Measurements from ENCODE around the gene C12orf75. TPM values are rescaled to one million over a fixed set of nuclear protein-coding genes. Genes with fewer than 3 reads are reported as not detected.
A peak's percentile ranks its signal among the peaks of the same experiment; 100 is the strongest.
"Not testable (repeated sequence)": the region's sequence is repeated elsewhere in the genome, so short reads cannot be mapped to it uniquely, and the experiment has no call there.

C12orf75 gene
- total and polyA plus RNA-seq, 9 donors: 5.4 to 18.5 (median 8.5) TPM

DNA sequence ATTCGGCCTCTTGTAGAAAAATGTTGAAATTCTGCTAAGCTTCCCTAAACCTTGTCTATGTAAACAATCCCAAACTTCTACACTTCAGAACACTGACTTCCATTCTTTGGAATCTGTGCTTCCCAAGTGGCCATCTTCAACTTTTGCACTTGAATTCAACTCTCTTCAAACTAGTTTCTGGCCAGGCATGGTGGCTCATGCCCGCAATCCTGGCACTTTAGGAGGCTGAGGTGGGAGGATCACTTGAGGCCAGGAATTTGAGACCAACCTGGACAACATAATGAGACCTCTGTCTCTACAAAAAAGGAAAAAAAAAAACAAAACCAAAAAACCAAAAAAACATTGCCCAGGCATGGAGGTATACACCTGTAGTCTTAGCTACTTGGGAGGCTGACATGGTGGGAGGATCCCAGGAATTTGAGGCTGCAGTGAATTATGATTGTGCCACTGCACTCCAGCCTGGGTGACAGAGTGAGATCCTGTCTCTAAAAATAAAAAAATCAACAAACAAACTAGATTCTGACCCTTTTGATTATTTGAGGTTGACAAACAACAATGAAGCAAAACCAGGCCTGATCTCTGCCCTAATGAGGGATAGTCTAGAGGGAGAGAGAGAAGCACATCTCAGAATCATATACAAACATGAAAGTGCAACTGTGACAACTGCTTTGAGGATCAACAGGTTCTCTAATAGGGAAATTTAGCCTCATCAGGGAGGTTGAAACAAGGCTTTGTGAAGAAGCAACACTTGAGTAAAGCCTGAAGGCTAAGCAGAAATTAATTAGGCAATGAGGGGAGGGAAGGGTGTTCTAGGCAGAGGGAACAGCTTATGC is 11.6 kb upstream of the C12orf75 start:
- no peak for DNase-seq
- H3K4me3 ChIP-seq (ENCODE audit: low read length): no peak overlapping the region
- H3K9me3 ChIP-seq (replicated peaks; ENCODE audit: control insufficient read depth, low read depth, low read length): no peaks in the 10 kb centered on the region
- H3K36me3 ChIP-seq (ENCODE audit: control insufficient read depth, insufficient read depth, low read length): no peaks in the 10 kb centered on the region
- no peak overlapping the region for H3K27ac ChIP-seq (ENCODE audit: low read length)
- no CpG with 5 or more reads among the region's 2 CpGs for WGBS (ENCODE audit: insufficient coverage)
- H3K4me1 ChIP-seq (ENCODE audit: control insufficient read depth, insufficient read depth, low read length): no peaks in the 10 kb centered on the region
- no peaks in the 10 kb centered on the region for H3K27me3 ChIP-seq (ENCODE audit: control insufficient read depth, insufficient read depth, low read length)

DNA sequence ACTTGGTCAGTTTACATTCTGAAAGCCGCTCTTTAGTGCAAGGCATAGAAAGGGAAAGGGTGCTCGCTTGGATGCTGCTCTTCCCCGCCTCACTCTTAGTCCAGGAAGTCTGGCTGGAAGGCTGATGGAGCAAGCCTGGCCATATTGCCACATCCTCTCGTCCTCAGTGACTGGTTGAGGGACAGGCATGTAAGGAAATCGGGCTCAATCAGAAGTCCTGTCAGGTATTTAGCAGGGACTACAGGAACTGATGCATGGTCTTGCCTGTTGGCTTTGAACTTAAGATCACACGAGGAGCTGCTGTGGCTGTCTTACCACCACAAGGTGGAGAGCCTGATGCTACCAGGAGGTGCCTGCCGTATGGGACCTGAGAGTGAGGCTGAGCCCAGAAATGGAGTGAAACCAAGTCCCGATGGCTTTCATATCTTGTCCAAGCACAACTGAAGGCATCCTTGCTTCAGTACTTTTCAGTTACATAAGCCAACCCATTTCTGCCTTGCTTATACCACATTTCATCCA is 10.7 kb upstream of the C12orf75 start:
- 79% methylated on average over 8 of the region's 8 CpGs for whole genome bisulfite sequencing (ENCODE audit: insufficient coverage)
- Histone ChIP-seq H3K27ac (ENCODE audit: low read length) (no peak overlapping the region), H3K4me1 (ENCODE audit: control insufficient read depth, insufficient read depth, low read length) (no peaks in the 10 kb centered on the region), H3K9me3 (replicated peaks; ENCODE audit: control insufficient read depth, low read depth, low read length) (no peaks in the 10 kb centered on the region), H3K36me3 (ENCODE audit: control insufficient read depth, insufficient read depth, low read length) (no peaks in the 10 kb centered on the region), H3K4me3 (ENCODE audit: low read length) (no peak overlapping the region), H3K27me3 (ENCODE audit: control insufficient read depth, insufficient read depth, low read length) (no peaks in the 10 kb centered on the region)
- DNase-seq: no peak

DNA sequence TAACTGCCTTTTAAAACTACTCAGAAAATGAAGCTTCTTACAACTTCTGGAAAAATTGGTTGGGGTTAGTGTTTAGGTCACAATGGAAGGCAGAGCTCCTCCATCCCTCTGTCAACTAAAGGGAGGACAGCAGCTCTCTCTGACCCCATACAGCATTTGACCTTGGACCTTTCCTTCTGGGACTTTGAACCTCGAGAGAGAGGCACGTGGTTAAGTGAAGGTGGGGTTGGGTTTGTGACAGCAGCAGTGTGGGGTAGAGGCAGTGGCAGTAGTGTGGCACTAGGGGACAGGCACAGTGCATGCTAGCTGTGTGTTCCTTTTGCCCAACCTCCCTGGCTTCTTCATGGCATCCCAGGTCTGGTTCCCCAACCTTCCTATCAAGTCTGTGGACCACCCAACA is 9.4 kb upstream of the C12orf75 start:
- no peak for DNase-seq
- Histone ChIP-seq H3K9me3 (replicated peaks; ENCODE audit: control insufficient read depth, low read depth, low read length) (no peaks in the 10 kb centered on the region), H3K27ac (ENCODE audit: low read length) (no peak overlapping the region), H3K4me1 (ENCODE audit: control insufficient read depth, insufficient read depth, low read length) (no peaks in the 10 kb centered on the region), H3K4me3 (ENCODE audit: low read length) (no peak overlapping the region), H3K27me3 (ENCODE audit: control insufficient read depth, insufficient read depth, low read length) (no peaks in the 10 kb centered on the region), H3K36me3 (ENCODE audit: control insufficient read depth, insufficient read depth, low read length) (no peaks in the 10 kb centered on the region)
- WGBS (ENCODE audit: insufficient coverage): no CpG with 5 or more reads among the region's 2 CpGs

DNA sequence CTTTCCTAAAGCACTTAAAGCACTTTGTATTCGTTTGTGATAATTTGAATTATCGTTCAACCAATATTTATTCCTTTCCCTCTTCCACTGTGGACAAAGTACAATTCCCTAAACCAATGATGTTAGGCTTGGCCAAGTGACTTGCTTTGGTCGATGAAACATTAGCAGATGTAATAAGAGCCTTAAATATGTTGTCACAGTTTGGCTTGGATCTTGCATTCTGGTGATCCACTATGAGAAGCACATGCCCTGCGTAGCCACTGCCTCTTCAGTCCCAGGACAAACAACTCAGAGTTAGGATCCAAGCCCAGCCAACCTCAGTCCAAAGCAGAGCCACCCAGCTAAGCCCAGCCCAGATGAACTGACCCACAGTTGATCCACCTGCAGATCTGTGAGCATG is 8.4 kb upstream of the C12orf75 start:
- DNase-seq: peak; percentile 47
- Histone ChIP-seq H3K4me3 (ENCODE audit: low read length) (no peak overlapping the region), H3K27me3 (ENCODE audit: control insufficient read depth, insufficient read depth, low read length) (no peaks in the 10 kb centered on the region), H3K27ac (ENCODE audit: low read length) (no peak overlapping the region), H3K9me3 (replicated peaks; ENCODE audit: control insufficient read depth, low read depth, low read length) (no peaks in the 10 kb centered on the region), H3K36me3 (ENCODE audit: control insufficient read depth, insufficient read depth, low read length) (no peaks in the 10 kb centered on the region), H3K4me1 (ENCODE audit: control insufficient read depth, insufficient read depth, low read length) (no peaks in the 10 kb centered on the region)
- WGBS (ENCODE audit: insufficient coverage): no CpG with 5 or more reads among the region's 4 CpGs

DNA sequence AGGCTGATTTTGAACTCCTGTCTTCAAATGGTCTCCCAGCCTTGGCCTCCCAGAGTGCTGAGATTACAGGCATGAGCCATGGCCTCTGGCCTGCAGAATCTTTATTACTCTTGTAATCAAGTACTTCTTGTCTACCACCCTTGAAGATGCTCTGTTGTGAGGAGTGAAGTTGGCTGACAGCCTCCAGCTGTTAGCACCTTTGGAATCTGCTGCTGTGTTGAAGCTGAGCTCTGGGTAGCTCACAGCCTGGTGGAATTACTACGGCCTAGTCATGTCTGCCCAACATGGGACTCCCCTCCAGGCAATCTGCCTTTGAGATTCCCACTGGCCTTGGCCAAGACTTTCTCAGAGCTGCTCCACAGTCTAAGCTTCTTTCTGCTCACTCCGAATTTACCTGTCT is 5.8 kb upstream of the C12orf75 start:
- H3K4me3 ChIP-seq (ENCODE audit: low read length): no peak overlapping the region
- DNase-seq: no peak
- WGBS (ENCODE audit: insufficient coverage): 62% methylated on average over 2 of the region's 2 CpGs
- no peaks in the 10 kb centered on the region for H3K4me1 ChIP-seq (ENCODE audit: control insufficient read depth, insufficient read depth, low read length)
- H3K27ac ChIP-seq (ENCODE audit: low read length): no peak overlapping the region
- no peaks in the 10 kb centered on the region for H3K27me3 ChIP-seq (ENCODE audit: control insufficient read depth, insufficient read depth, low read length)
- no peaks in the 10 kb centered on the region for H3K9me3 ChIP-seq (replicated peaks; ENCODE audit: control insufficient read depth, low read depth, low read length)
- no peaks in the 10 kb centered on the region for H3K36me3 ChIP-seq (ENCODE audit: control insufficient read depth, insufficient read depth, low read length)

DNA sequence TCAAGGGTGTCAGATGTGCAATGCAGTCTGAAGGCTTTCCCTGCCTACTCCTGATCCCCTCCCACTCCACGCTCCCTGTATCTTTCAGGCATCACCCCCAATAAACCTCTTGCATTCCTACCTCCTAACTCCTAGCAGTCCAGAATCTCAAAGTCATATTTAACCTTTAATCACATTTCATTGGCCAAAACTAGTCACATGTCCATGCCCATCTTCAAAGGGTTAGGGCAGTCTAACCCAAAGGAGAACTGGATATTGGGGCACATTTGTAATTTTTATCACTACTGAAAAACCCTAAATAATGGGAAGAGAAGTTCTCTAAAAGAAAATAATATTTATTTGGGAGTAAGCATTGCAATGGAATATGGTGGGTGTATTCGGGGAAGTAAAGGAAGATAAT is 5.4 kb upstream of the C12orf75 start:
- WGBS (ENCODE audit: insufficient coverage): 80% methylated on average over 2 of the region's 2 CpGs
- H3K4me1 ChIP-seq (ENCODE audit: control insufficient read depth, insufficient read depth, low read length): peaks cover 4% of the 10 kb centered on the region
- H3K27ac ChIP-seq (ENCODE audit: low read length): no peak overlapping the region
- DNase-seq: no peak
- H3K27me3 ChIP-seq (ENCODE audit: control insufficient read depth, insufficient read depth, low read length): no peaks in the 10 kb centered on the region
- H3K4me3 ChIP-seq (ENCODE audit: low read length): no peak overlapping the region
- no peaks in the 10 kb centered on the region for H3K36me3 ChIP-seq (ENCODE audit: control insufficient read depth, insufficient read depth, low read length)
- H3K9me3 ChIP-seq (replicated peaks; ENCODE audit: control insufficient read depth, low read depth, low read length): no peaks in the 10 kb centered on the region

DNA sequence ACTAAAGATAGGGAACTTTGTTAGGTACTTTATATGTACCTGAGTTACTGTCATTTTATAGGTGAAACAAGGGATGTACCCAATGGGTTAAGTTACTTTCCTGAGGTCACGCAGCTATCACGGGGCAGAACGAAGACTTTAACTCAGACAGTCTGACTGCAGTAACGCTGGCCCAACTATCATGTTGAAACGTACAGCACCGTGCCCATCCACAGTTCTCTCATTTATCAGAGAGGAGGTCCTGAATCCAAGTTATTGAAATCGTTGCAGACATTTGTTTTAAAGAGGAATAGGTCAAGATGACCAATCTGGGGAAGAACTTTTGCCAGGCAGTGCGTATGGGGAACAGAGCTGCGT is 587 bp upstream of the C12orf75 start:
- Histone ChIP-seq H3K36me3 (ENCODE audit: control insufficient read depth, insufficient read depth, low read length) (no peaks in the 10 kb centered on the region), H3K4me3 (ENCODE audit: low read length) (peak overlapping the region; percentile 35), H3K4me1 (ENCODE audit: control insufficient read depth, insufficient read depth, low read length) (peaks cover 9% of the 10 kb centered on the region), H3K9me3 (replicated peaks; ENCODE audit: control insufficient read depth, low read depth, low read length) (no peaks in the 10 kb centered on the region), H3K27ac (ENCODE audit: low read length) (no peak overlapping the region), H3K27me3 (ENCODE audit: control insufficient read depth, insufficient read depth, low read length) (peaks cover 5% of the 10 kb centered on the region)
- 10% methylated on average over 5 of the region's 9 CpGs for WGBS (ENCODE audit: insufficient coverage)
- DNase-seq: no peak

DNA sequence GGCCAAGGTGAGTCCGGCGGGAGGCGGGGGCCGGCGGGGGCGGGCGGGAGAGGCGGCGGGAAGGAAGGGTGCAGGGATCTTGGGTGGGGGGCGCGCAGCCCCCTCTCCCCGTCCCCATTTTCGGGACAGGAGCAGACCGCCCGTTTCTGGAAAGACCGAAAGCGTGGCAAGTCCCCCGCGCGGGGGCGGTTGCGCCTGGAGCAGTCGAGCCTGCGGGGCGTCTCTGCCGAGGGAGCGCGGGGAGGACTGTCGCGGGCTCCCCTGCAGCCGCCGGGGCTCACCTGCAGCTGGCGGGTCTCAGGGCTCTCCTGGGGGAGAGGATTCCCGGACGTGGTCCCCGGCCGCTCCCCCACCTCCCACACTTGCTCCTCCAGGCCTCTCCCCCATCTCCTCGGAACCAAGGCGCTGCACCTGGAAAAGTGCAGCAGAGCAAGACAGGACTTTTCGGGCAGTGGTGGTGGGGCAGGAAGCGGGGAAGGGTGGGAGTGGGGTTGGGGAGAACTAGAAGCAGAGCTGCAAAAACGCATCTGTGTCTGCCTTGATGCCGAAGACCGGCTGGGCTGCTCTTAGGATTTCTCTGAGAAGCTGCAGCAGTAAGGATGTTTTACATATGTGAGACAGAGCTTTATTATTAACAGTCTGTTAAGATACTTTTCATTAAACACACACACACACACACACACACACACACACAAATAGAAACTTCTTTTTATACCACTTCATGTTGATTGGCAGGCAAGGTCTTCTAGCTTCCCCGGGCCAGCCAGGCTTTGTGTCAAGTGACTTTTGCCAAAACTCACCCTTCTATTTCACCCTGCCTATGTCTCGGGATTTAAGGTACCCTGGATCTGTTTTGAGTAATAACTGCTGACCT is 677 bp downstream of the C12orf75 start:
- H3K27ac ChIP-seq (ENCODE audit: low read length): no peak overlapping the region
- WGBS (ENCODE audit: insufficient coverage): under 1% methylated on average over 23 of the region's 46 CpGs
- peaks cover 5% of the 10 kb centered on the region for H3K27me3 ChIP-seq (ENCODE audit: control insufficient read depth, insufficient read depth, low read length)
- H3K4me3 ChIP-seq (ENCODE audit: low read length): peak overlapping the region; percentile 59
- no peaks in the 10 kb centered on the region for H3K36me3 ChIP-seq (ENCODE audit: control insufficient read depth, insufficient read depth, low read length)
- DNase-seq: peak; percentile 49
- H3K9me3 ChIP-seq (replicated peaks; ENCODE audit: control insufficient read depth, low read depth, low read length): no peaks in the 10 kb centered on the region
- peaks cover 9% of the 10 kb centered on the region for H3K4me1 ChIP-seq (ENCODE audit: control insufficient read depth, insufficient read depth, low read length)

DNA sequence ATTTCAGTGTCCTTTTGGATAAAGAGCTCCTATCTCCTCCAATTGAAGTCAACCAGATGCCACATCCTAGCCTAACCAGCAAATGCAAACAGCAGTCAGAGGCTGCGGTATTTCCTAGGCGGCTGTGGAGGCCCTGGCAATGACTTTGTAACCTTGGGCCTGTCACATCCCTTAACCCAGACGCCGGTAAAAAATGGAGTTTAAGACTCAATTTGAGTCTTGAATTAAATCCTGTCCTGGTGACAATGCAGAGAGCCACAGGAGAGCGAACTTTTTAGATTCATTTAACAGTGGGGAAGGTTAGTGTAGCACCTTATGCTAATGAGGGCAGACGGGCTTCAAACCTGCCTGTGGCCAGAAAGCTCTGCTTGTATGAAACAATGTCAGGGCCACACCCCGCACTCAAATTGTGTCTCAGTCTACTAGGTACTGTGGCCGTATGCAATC is 1.3 kb downstream of the C12orf75 start:
- WGBS (ENCODE audit: insufficient coverage): 64% methylated on average over 4 of the region's 8 CpGs
- H3K4me1 ChIP-seq (ENCODE audit: control insufficient read depth, insufficient read depth, low read length): peaks cover 9% of the 10 kb centered on the region
- no peak overlapping the region for H3K27ac ChIP-seq (ENCODE audit: low read length)
- no peak overlapping the region for H3K4me3 ChIP-seq (ENCODE audit: low read length)
- DNase-seq: no peak
- H3K36me3 ChIP-seq (ENCODE audit: control insufficient read depth, insufficient read depth, low read length): no peaks in the 10 kb centered on the region
- H3K27me3 ChIP-seq (ENCODE audit: control insufficient read depth, insufficient read depth, low read length): peaks cover 5% of the 10 kb centered on the region
- no peaks in the 10 kb centered on the region for H3K9me3 ChIP-seq (replicated peaks; ENCODE audit: control insufficient read depth, low read depth, low read length)

DNA sequence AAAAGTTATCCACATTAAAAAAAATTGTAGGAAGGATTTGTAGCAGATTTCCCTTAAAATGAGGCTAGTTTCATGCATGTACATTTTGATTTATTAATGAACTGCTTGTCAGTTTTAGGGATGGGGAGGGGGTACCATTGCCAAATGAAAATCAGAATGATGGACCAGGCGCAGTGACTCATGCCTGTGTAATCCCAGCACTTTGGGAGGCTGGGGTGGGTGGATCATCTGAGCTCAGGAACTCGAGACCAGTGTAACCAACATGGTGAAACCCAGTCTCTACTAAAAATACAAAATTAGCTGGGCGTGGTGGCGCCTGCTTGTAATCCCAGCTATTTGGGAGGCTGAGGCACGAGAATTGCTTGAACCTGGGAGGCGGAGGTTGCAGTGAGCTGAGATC is 1.8 kb downstream of the C12orf75 start:
- H3K4me3 ChIP-seq (ENCODE audit: low read length); DNase-seq; H3K36me3 ChIP-seq (ENCODE audit: control insufficient read depth, insufficient read depth, low read length); H3K9me3 ChIP-seq (replicated peaks; ENCODE audit: control insufficient read depth, low read depth, low read length); H3K27me3 ChIP-seq (ENCODE audit: control insufficient read depth, insufficient read depth, low read length); H3K27ac ChIP-seq (ENCODE audit: low read length); H3K4me1 ChIP-seq (ENCODE audit: control insufficient read depth, insufficient read depth, low read length): not testable (repeated sequence)
- WGBS (ENCODE audit: insufficient coverage): 100% methylated on average over 3 of the region's 6 CpGs
